Smooth muscle cell (in vitro differentiated cells): ENCODE data around the gene RASGRP2. TPM values are rescaled to one million over a fixed set of nuclear protein-coding genes. Genes with fewer than 3 reads are reported as not detected.

Experiments
- DNase-seq: peaks from one replicate; lab custom pipeline; 2025; ENCODE audit not compliant: unreplicated experiment; lab: John Stamatoyannopoulos, UW
- H2AFZ ChIP-seq: fragments of 200-600 bp; sonication (generic); 2 replicates; pipeline ENCODE4 v1.6.0; 2016; ENCODE audit warnings: antibody characterized with exemption, low read depth, mild to moderate bottlenecking
- H3F3A ChIP-seq: fragments of 200-600 bp; sonication (generic); 2 replicates; pipeline ENCODE4 v1.6.0; 2017; ENCODE audit warnings: antibody characterized with exemption, low read depth
- H3K27ac ChIP-seq: fragments of 200-600 bp; sonication (generic); 2 replicates; pipeline ENCODE4 v1.5.1; 2016; ENCODE audit warnings: low read depth, mild to moderate bottlenecking
- H3K27me3 ChIP-seq: fragments of 200-600 bp; sonication (generic); 2 replicates; pipeline ENCODE4 v1.6.1; 2016; ENCODE audit warnings: low read depth, mild to moderate bottlenecking
- H3K36me3 ChIP-seq: fragments of 200-600 bp; sonication (generic); 2 replicates; pipeline ENCODE4 v1.5.1; 2016; ENCODE audit warnings: low read depth
- H3K4me1 ChIP-seq: fragments of 200-600 bp; sonication (generic); 2 replicates; pipeline ENCODE4 v1.5.1; 2016; ENCODE audit warnings: low read depth
- H3K4me2 ChIP-seq: fragments of 200-600 bp; sonication (generic); 2 replicates; pipeline ENCODE4 v1.6.0; 2016; ENCODE audit warnings: mild to moderate bottlenecking
- H3K4me3 ChIP-seq: fragments of 200-600 bp; sonication (generic); 2 replicates; pipeline ENCODE4 v1.5.1; 2016; ENCODE audit warnings: mild to moderate bottlenecking
- H3K79me2 ChIP-seq: fragments of 200-600 bp; sonication (generic); 2 replicates; pipeline ENCODE4 v1.6.0; 2016; ENCODE audit warnings: low read depth, mild to moderate bottlenecking
- H3K9ac ChIP-seq: fragments of 200-600 bp; sonication (generic); 2 replicates; pipeline ENCODE4 v1.6.0; 2016; ENCODE audit warnings: low read depth
- H3K9me3 ChIP-seq: fragments of 200-600 bp; sonication (generic); replicated peaks from 2 replicates; pipeline ENCODE4 v1.5.1; 2016; ENCODE audit warnings: low read depth
- H4K20me1 ChIP-seq: fragments of 200-600 bp; sonication (generic); 2 replicates; pipeline ENCODE4 v1.6.0; 2016; ENCODE audit warnings: low read depth
- CTCF ChIP-seq: fragments of 200-600 bp; sonication (generic); IDR thresholded peaks from 2 replicates; pipeline ENCODE4 v1.5.1; 2017; ENCODE audit warnings: borderline replicate concordance, mild to moderate bottlenecking, antibody characterized with exemption; ENCODE audit not compliant: insufficient read depth, poor library complexity, severe bottlenecking
- WGBS: methylation state at CpG from one replicate; pipeline ENCODE4 v1.1.7; 2016; ENCODE audit warnings: low lambda C conversion rate; 5-methylcytosine and 5-hydroxymethylcytosine counted together
- polyA plus RNA-seq: library from polyadenylated mRNA; unstranded; fragments of >200 nt; fragmentation: Nextera tagmentation; extraction: Ambion mirVana; gene quantifications from 2 replicates; pipeline ENCODE4 v1.2.1, GENCODE V29; 2016
- total RNA-seq: library from RNA; depleted of rRNA; stranded (reverse); fragments of >200 nt; gene quantifications from 2 replicates; pipeline ENCODE4 v1.2.3, GENCODE V29; 2014

RASGRP2 gene
- total and polyA plus RNA-seq, 2 experiments from 2014 or later: 0.78 to 2.9 TPM

GRCh38 chr11:64790205-64791095 is 46.5 kb upstream of the RASGRP2 start:
- DNase-seq: no peak
- Histone ChIP-seq H3K27me3 (no peaks in the 10 kb centered on the region), H3K4me1 (no peaks in the 10 kb centered on the region), H3K9me3 (no peaks in the 10 kb centered on the region), H3F3A (no peaks in the 10 kb centered on the region), H3K36me3 (no peaks in the 10 kb centered on the region), H3K27ac (no peak overlapping the region), H4K20me1 (no peaks in the 10 kb centered on the region), H3K4me3 (no peak overlapping the region), H3K9ac (no peak overlapping the region), H2AFZ (no peak overlapping the region), H3K79me2 (no peaks in the 10 kb centered on the region), H3K4me2 (no peak overlapping the region)
- 95% methylated on average over 25 of the region's 25 CpGs for WGBS
- TF ChIP-seq CTCF: no peak

DNA sequence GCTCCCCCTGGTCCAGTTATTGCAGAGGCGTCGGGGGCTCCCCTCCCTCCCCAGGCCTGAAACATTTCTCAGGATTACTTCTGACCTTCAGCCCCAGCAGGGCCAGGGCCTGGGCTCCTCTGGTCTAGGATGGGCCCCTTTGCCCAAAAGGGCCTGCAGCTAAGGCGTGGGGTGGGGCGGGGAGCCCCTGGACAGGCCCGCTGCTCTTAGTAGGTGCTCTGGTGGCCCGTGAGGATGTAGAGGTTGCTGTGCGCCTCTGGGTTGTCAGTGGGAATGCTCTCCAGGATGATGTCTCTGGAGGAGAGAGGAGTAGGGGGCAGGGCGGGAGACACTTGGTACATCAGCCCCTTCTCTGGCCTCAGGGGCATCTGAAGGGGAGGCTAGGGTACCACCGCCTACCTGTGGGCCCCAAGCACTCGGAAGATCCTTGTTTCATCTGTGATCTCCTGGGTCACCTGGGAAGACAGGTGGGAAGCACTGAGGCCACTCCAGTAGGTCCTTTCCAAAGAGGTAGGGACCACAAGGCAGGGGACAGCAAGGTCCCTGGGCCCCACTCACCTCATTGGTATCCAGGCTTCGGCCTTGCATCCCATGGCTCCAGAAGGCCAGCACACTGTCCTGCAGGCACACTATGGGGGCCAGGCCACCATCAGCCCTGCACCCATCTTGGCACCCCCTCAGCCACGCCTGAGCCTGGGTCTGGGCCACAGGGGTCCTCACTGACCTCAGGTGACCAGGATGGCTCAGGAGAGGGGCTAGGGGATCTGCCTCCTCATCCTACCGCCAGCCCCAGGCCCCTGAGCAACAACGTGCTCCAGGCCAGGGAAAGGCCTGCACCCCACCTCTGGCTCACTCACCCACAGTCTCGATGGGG is 45.6 kb upstream of the RASGRP2 start:
- Histone ChIP-seq H3K9ac (no peak overlapping the region), H3K4me2 (no peak overlapping the region), H4K20me1 (no peaks in the 10 kb centered on the region), H3K79me2 (no peaks in the 10 kb centered on the region), H3K27ac (no peak overlapping the region), H3F3A (no peaks in the 10 kb centered on the region), H3K36me3 (no peaks in the 10 kb centered on the region), H3K4me3 (no peak overlapping the region), H2AFZ (no peak overlapping the region), H3K27me3 (no peaks in the 10 kb centered on the region), H3K9me3 (no peaks in the 10 kb centered on the region), H3K4me1 (no peaks in the 10 kb centered on the region)
- WGBS: 97% methylated on average over 15 of the region's 15 CpGs
- DNase-seq: no peak
- TF ChIP-seq CTCF: no peak

- 91% methylated on average over 9 of the region's 9 CpGs for WGBS
- H3K79me2 ChIP-seq: no peaks in the 10 kb centered on the region
- H3K9me3 ChIP-seq: no peaks in the 10 kb centered on the region
- H3K9ac ChIP-seq: no peak overlapping the region
- TF ChIP-seq CTCF: no peak
- H3F3A ChIP-seq: no peaks in the 10 kb centered on the region
- H3K4me2 ChIP-seq: no peak overlapping the region
- no peak overlapping the region for H2AFZ ChIP-seq
- no peaks in the 10 kb centered on the region for H3K36me3 ChIP-seq
- H3K4me3 ChIP-seq: no peak overlapping the region
- no peaks in the 10 kb centered on the region for H4K20me1 ChIP-seq
- no peaks in the 10 kb centered on the region for H3K4me1 ChIP-seq
- no peak overlapping the region for H3K27ac ChIP-seq
- no peaks in the 10 kb centered on the region for H3K27me3 ChIP-seq
- no peak for DNase-seq
Observed at GRCh38 chr11:64788321-64789215, 44.6 kb upstream of the RASGRP2 start.
